ENCODE measurements around the gene CACNA1I.

DNA sequence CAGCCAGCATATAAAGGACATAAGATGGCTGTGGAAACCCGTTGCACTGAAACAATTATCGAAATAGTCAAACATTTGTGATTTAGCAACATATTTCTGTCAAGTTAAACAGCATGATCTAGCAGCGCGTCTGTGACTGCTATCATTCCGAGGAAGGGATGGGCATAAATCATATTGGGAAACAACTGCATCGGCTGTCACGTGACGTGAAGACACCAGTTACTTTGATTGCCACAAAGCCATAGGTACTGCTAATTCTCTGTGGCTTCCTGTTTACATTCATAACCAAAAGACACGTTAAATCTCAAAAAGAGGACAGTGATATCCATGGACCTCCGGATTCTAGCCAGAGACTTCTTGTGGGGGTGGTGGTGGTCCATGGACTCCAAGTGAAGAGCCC is 87.8 kb downstream of the CACNA1I start:
- TF ChIP-seq, protein P1, sequence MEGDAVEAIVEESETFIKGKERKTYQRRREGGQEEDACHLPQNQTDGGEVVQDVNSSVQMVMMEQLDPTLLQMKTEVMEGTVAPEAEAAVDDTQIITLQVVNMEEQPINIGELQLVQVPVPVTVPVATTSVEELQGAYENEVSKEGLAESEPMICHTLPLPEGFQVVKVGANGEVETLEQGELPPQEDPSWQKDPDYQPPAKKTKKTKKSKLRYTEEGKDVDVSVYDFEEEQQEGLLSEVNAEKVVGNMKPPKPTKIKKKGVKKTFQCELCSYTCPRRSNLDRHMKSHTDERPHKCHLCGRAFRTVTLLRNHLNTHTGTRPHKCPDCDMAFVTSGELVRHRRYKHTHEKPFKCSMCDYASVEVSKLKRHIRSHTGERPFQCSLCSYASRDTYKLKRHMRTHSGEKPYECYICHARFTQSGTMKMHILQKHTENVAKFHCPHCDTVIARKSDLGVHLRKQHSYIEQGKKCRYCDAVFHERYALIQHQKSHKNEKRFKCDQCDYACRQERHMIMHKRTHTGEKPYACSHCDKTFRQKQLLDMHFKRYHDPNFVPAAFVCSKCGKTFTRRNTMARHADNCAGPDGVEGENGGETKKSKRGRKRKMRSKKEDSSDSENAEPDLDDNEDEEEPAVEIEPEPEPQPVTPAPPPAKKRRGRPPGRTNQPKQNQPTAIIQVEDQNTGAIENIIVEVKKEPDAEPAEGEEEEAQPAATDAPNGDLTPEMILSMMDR (IDR thresholded peaks at IDR 0.05; ENCODE audit: poor library complexity): no peak
- no peak for TF ChIP-seq EZH2 (IDR thresholded peaks at IDR 0.05; ENCODE audit: borderline replicate concordance)
- TF ChIP-seq EZH2phosphoT487 (IDR thresholded peaks at IDR 0.05; ENCODE audit: low read depth, severe bottlenecking, unreplicated experiment): no peak
